ENCODE data around the gene PIK3R6.

The PIK3R6 gene

GRCh38 chr17:8828517-8828875 lies 39.0 kb downstream of the PIK3R6 start:
- H3K4me3 ChIP-seq (ENCODE audit: control insufficient read depth, low read depth, low read length) = no peak overlapping the region
- DNase-seq (ENCODE audit: low read depth) = no peak
- no peak for TF ChIP-seq CTCF (conservative IDR thresholded peaks at IDR 0.05; ENCODE audit: control insufficient read depth, insufficient read depth, low read depth, low read length)

GRCh38 chr17:8826808-8827435 lies 40.6 kb downstream of the PIK3R6 start:
- no peak overlapping the region for H3K4me3 ChIP-seq (ENCODE audit: control insufficient read depth, low read depth, low read length)
- no peak for DNase-seq (ENCODE audit: low read depth)
- no peak for TF ChIP-seq CTCF (conservative IDR thresholded peaks at IDR 0.05; ENCODE audit: control insufficient read depth, insufficient read depth, low read depth, low read length)

- DNase-seq (ENCODE audit: low read depth) = no peak
- no peak for TF ChIP-seq CTCF (conservative IDR thresholded peaks at IDR 0.05; ENCODE audit: control insufficient read depth, insufficient read depth, low read depth, low read length)
- H3K4me3 ChIP-seq (ENCODE audit: control insufficient read depth, low read depth, low read length) = no peak overlapping the region
Observed at GRCh38 chr17:8825802-8826201, 41.7 kb downstream of the PIK3R6 start.

GRCh38 chr17:8823279-8823678 lies 44.2 kb downstream of the PIK3R6 start:
- no peak overlapping the region for H3K4me3 ChIP-seq (ENCODE audit: control insufficient read depth, low read depth, low read length)
- no peak for DNase-seq (ENCODE audit: low read depth)
- no peak for TF ChIP-seq CTCF (conservative IDR thresholded peaks at IDR 0.05; ENCODE audit: control insufficient read depth, insufficient read depth, low read depth, low read length)

GRCh38 chr17:8822401-8823035 lies 45.0 kb downstream of the PIK3R6 start:
- no peak overlapping the region for H3K4me3 ChIP-seq (ENCODE audit: control insufficient read depth, low read depth, low read length)
- TF ChIP-seq CTCF (conservative IDR thresholded peaks at IDR 0.05; ENCODE audit: control insufficient read depth, insufficient read depth, low read depth, low read length) = no peak
- no peak for DNase-seq (ENCODE audit: low read depth)

GRCh38 chr17:8821446-8822105 lies 45.9 kb downstream of the PIK3R6 start:
- DNase-seq (ENCODE audit: low read depth) = no peak
- no peak for TF ChIP-seq CTCF (conservative IDR thresholded peaks at IDR 0.05; ENCODE audit: control insufficient read depth, insufficient read depth, low read depth, low read length)
- no peak overlapping the region for H3K4me3 ChIP-seq (ENCODE audit: control insufficient read depth, low read depth, low read length)
